CD4-positive, alpha-beta memory T cell (primary cell): ENCODE measurements around the gene TTF1. TPM values are rescaled to one million over a fixed set of nuclear protein-coding genes. Genes with fewer than 3 reads are reported as not detected.
A peak's percentile ranks its signal among the peaks of the same experiment; 100 is the strongest.

Experiments used
- CTCF ChIA-PET: fragments of 350-600 bp; sonication (Branson Sonifier 250); formaldehyde crosslinking; loops from one replicate; lab custom pipeline; 2021; ENCODE audit warnings: inconsistent platforms; ENCODE audit not compliant: partially characterized antibody; lab: Charles Lee
- POLR2A ChIA-PET: fragments of 350-600 bp; sonication (Branson Sonifier 250); formaldehyde crosslinking; loops from one replicate; lab custom pipeline; 2021; ENCODE audit not compliant: partially characterized antibody; lab: Charles Lee
- DNase-seq, 5 donors: peaks; one replicate each; pipeline versions ENCODE4 v3.0.0 to v3.0.0-alpha.2; 2020 to 2022; ENCODE audit warnings: mixed read lengths in 1 of 5
- H3K27ac ChIP-seq: one replicate; pipeline ENCODE4 v1.7.0; 2013; ENCODE audit warnings: low read depth, low read length
- H3K27me3 ChIP-seq: 2 replicates; pipeline ENCODE4 v1.7.0; 2013; ENCODE audit warnings: mild to moderate bottlenecking, low read length, moderate library complexity; ENCODE audit not compliant: insufficient read depth
- H3K36me3 ChIP-seq: 2 replicates; pipeline ENCODE4 v1.7.0; 2013; ENCODE audit warnings: mild to moderate bottlenecking, low read length, moderate library complexity; ENCODE audit not compliant: insufficient read depth
- H3K4me1 ChIP-seq: 2 replicates; pipeline ENCODE4 v1.7.0; 2013; ENCODE audit warnings: mild to moderate bottlenecking, low read length, moderate library complexity; ENCODE audit not compliant: insufficient read depth
- H3K4me3 ChIP-seq, 2 donors: one replicate each; pipeline ENCODE4 v1.7.0; 2013; ENCODE audit warnings: low read length in 2 of 2, mild to moderate bottlenecking in 1 of 2
- H3K9me3 ChIP-seq, 2 donors: one replicate each; pipeline ENCODE4 v1.7.0; 2013; ENCODE audit warnings: low read length in 2 of 2, control low read depth in 1 of 2; ENCODE audit not compliant: control insufficient read depth in 1 of 2
- H3K27ac Mint-ChIP-seq, 7 donors: one replicate each; pipeline ENCODE4 v1.8.0; 2020 to 2021; ENCODE audit warnings: mixed read lengths in 7 of 7, mild to moderate bottlenecking in 6 of 7, inconsistent platforms in 3 of 7, moderate library complexity in 3 of 7
- H3K27me3 Mint-ChIP-seq, 2 donors: one replicate each; pipeline ENCODE4 v1.8.0; 2020 to 2021; ENCODE audit warnings: mixed read lengths in 2 of 2
- H3K36me3 Mint-ChIP-seq, 2 donors: one replicate each; pipeline ENCODE4 v1.8.0; 2020 to 2021; ENCODE audit warnings: mixed read lengths in 2 of 2, inconsistent platforms in 1 of 2, mild to moderate bottlenecking in 1 of 2
- H3K4me1 Mint-ChIP-seq, 4 donors: one replicate each; pipeline ENCODE4 v1.8.0; 2020 to 2021; ENCODE audit warnings: mixed read lengths in 4 of 4, mild to moderate bottlenecking in 1 of 4
- H3K4me3 Mint-ChIP-seq, 8 donors: one replicate each; pipeline ENCODE4 v1.8.0; 2020 to 2021; ENCODE audit warnings: mixed read lengths in 8 of 8, mild to moderate bottlenecking in 7 of 8, moderate library complexity in 6 of 8, inconsistent platforms in 3 of 8
- H3K9me3 Mint-ChIP-seq, 8 donors: one replicate each; pipeline ENCODE4 v1.8.0; 2020 to 2021; ENCODE audit warnings: mixed read lengths in 8 of 8, mild to moderate bottlenecking in 5 of 8, inconsistent platforms in 3 of 8, moderate library complexity in 1 of 8
- intact Hi-C: fragments of 100-400 bp; cut with micrococcal nuclease; formaldehyde crosslinking; loops from one replicate; pipeline ENCODE4 v1.15.1; 2023
- polyA plus RNA-seq, 2 donors: library from polyadenylated mRNA; unstranded; fragments of 300-500 nt; fragmentation: Illumina TruSeq; gene quantifications; one replicate each; pipeline ENCODE4 v1.2.3, GENCODE V29; 2021
- total RNA-seq, 2 experiments: library from RNA; stranded (reverse); gene quantifications; one replicate each; pipeline ENCODE4 v1.2.3, GENCODE V29; 2021

Gene TTF1
- total and polyA plus RNA-seq, 4 experiments from 2014 or later = 5.8 to 22.2 (median 15.7) TPM

- ChIA-PET POLR2A (interaction anchor here (0.6 to 2.3 kb wide), 22 partner anchors 9 to 1810 kb away, joined by 3 to 15 read pairs (median 4); partner anchors contain the start of genes DDX31, GTF3C4, GTF3C5 and RNU6ATAC), CTCF (interaction anchor here (1.2 to 1.8 kb wide), 4 partner anchors 57 to 115 kb away, joined by 3 to 4 read pairs (median 3); no protein-coding TSS in a partner anchor)
- H3K27me3 ChIP-seq = no peaks in the 10 kb centered on the region
- peaks cover 16% of the 10 kb centered on the region for H3K36me3 ChIP-seq
- Mint-ChIP-seq H3K27me3 (no peaks in the 10 kb centered on the region), H3K9me3 (peaks cover 0 to 4% (median 0%) of the 10 kb centered on the region in 8 donors), H3K4me3 (peak within 1 kb of the TSS; percentile 91 to 95 (median 93)), H3K27ac (peak within 1 kb of the TSS; percentile 92 to 100 (median 96)), H3K36me3 (peaks cover 19 to 45% of the 10 kb centered on the region in 2 donors), H3K4me1 (peaks cover 30 to 53% (median 38%) of the 10 kb centered on the region in 4 donors)
- peak within 1 kb of the TSS; percentile 66 to 86 for H3K4me3 ChIP-seq
- peaks cover 38% of the 10 kb centered on the region for H3K4me1 ChIP-seq
- peak; percentile 89 to 93 (median 91) for DNase-seq
- peak within 1 kb of the TSS; percentile 95 for H3K27ac ChIP-seq
- intact Hi-C loops = loop anchor here (1.0 to 10.0 kb wide), 3 partner anchors 52 to 960 kb away; partner anchors contain the start of genes PRRC2B and TTF1
- no peaks in the 10 kb centered on the region for H3K9me3 ChIP-seq
Measured at GRCh38 chr9:132354637-132355355, 51.8 kb downstream of the TTF1 start, which contains the start of gene SETX. TSS of gene SETX (minus strand) at chr9:132354986. CDS start at chr9:132349428, 5,558 bp downstream.

- Mint-ChIP-seq H3K9me3 (peaks cover 0 to 4% (median 0%) of the 10 kb centered on the region in 8 donors), H3K4me1 (peaks cover 39 to 69% (median 50%) of the 10 kb centered on the region in 4 donors), H3K4me3 (peak overlapping the region; percentile 65 to 93 (median 92)), H3K27me3 (no peaks in the 10 kb centered on the region), H3K27ac (peak overlapping the region; percentile 84 to 96 (median 92)), H3K36me3 (peaks cover 33 to 65% of the 10 kb centered on the region in 2 donors)
- Histone ChIP-seq H3K9me3 (no peaks in the 10 kb centered on the region), H3K27ac (peak overlapping the region; percentile 95), H3K27me3 (no peaks in the 10 kb centered on the region), H3K4me3 (peak overlapping the region in 1 of 2 donors; percentile 42), H3K4me1 (peaks cover 55% of the 10 kb centered on the region), H3K36me3 (peaks cover 38% of the 10 kb centered on the region)
- ChIA-PET CTCF (interaction anchor here (0.6 to 1.7 kb wide), 2 partner anchors 25 to 83 kb away, joined by 3 to 5 read pairs; no protein-coding TSS in a partner anchor), POLR2A (interaction anchor here (0.7 to 1.7 kb wide), 9 partner anchors 11 to 1226 kb away, joined by 3 to 5 read pairs (median 3); partner anchors contain the start of genes CFAP77, DDX31 and NUP214)
- DNase-seq = peak in 1 of 5 donors; percentile 11
- intact Hi-C loops = loop anchor here (10.0 kb wide), 1 partner anchor 957 kb away; the partner anchor contains the start of gene PRRC2B
Measured at GRCh38 chr9:132351404-132352045, 55.1 kb downstream of the TTF1 start.

- H3K9me3 Mint-ChIP-seq = peaks cover 0 to 4% (median 0%) of the 10 kb centered on the region in 8 donors
- no peaks in the 10 kb centered on the region for H3K27me3 Mint-ChIP-seq
- Histone ChIP-seq H3K4me1 (peaks cover 55% of the 10 kb centered on the region), H3K4me3 (peak overlapping the region in 1 of 2 donors; percentile 42), H3K36me3 (peaks cover 44% of the 10 kb centered on the region), H3K27ac (peak overlapping the region; percentile 95), H3K27me3 (no peaks in the 10 kb centered on the region), H3K9me3 (no peaks in the 10 kb centered on the region)
- H3K4me3 Mint-ChIP-seq = peak overlapping the region; percentile 65 to 93 (median 88)
- intact Hi-C loops = loop anchor here (10.0 kb wide), 1 partner anchor 956 kb away; the partner anchor contains the start of gene PRRC2B
- H3K27ac Mint-ChIP-seq = peak overlapping the region; percentile 84 to 96 (median 92)
- peaks cover 39 to 71% of the 10 kb centered on the region in 2 donors for H3K36me3 Mint-ChIP-seq
- H3K4me1 Mint-ChIP-seq = peaks cover 39 to 69% (median 49%) of the 10 kb centered on the region in 4 donors
- ChIA-PET CTCF (interaction anchor here (0.6 to 1.7 kb wide), 2 partner anchors 25 to 83 kb away, joined by 3 to 5 read pairs; no protein-coding TSS in a partner anchor), POLR2A (interaction anchor here (0.7 to 1.7 kb wide), 10 partner anchors 10 to 1226 kb away, joined by 3 to 4 read pairs (median 3); partner anchors contain the start of genes CFAP77, DDX31 and NUP214)
- peak; percentile 58 to 67 (median 64) for DNase-seq
Measured at GRCh38 chr9:132350861-132351315, 55.8 kb downstream of the TTF1 start.

DNA sequence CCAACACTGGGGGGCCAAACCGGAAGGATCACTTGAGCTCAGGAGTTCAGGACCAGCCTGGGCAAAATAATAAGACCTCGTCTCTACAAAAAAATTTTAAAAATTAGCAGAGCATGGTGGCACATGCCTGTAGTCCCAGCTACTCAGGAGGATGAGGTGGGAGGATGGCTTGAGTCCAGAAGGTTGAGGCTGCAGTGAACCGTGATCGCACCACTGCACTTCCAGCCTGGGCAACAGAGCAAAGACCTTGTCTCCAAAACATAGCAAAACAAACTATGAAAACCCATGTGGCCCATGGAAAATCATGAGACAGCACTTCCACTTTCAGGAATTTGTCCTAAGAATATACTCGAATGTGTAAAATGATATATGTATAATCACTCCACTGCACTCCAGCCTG, 58.0 kb downstream of the TTF1 start:
- Mint-ChIP-seq H3K36me3 (peaks cover 46 to 71% of the 10 kb centered on the region in 2 donors), H3K4me1 (peaks cover 33 to 53% (median 43%) of the 10 kb centered on the region in 4 donors), H3K27me3 (no peaks in the 10 kb centered on the region), H3K4me3 (peak overlapping the region in 3 of 8 donors; percentile 13 to 48 (median 39)), H3K27ac (peak overlapping the region; percentile 56 to 96 (median 87)), H3K9me3 (no peaks in the 10 kb centered on the region)
- peaks cover 52% of the 10 kb centered on the region for H3K4me1 ChIP-seq
- H3K4me3 ChIP-seq = no peak overlapping the region
- CTCF ChIA-PET = no interaction called here
- no peak for DNase-seq
- intact Hi-C loops = no loop called here
- no peak overlapping the region for H3K27ac ChIP-seq
- no peaks in the 10 kb centered on the region for H3K9me3 ChIP-seq
- POLR2A ChIA-PET = interaction anchor here (0.6 to 1.6 kb wide), 2 partner anchors 19 to 907 kb away, joined by 3 to 5 read pairs; no protein-coding TSS in a partner anchor
- no peaks in the 10 kb centered on the region for H3K27me3 ChIP-seq
- H3K36me3 ChIP-seq = peaks cover 66% of the 10 kb centered on the region

DNA sequence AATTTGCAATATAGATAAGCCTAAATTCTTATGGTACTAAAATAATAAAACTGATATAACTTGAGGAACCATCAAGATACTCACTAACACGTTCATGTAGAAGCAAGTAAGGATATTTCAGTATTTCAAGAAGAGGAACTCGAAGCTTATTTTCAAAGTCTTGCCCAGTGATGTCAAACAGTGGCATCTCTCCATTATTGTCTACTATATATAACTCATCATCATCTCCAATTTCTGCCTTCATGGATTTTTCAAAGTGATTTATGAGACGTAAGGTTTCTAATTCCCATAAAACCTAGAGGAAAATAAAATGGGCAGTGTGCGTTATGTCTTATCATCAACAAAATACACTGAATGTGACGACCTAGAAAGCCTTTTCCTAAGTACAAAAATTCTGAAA, 60.5 kb downstream of the TTF1 start:
- Histone ChIP-seq H3K9me3 (no peaks in the 10 kb centered on the region), H3K27me3 (no peaks in the 10 kb centered on the region), H3K4me3 (no peak overlapping the region), H3K27ac (no peak overlapping the region), H3K4me1 (peaks cover 27% of the 10 kb centered on the region), H3K36me3 (peaks cover 78% of the 10 kb centered on the region)
- Mint-ChIP-seq H3K4me1 (peaks cover 10 to 34% (median 26%) of the 10 kb centered on the region in 4 donors), H3K9me3 (no peaks in the 10 kb centered on the region), H3K27me3 (no peaks in the 10 kb centered on the region), H3K4me3 (no peak overlapping the region), H3K27ac (no peak overlapping the region), H3K36me3 (peaks cover 49 to 70% of the 10 kb centered on the region in 2 donors)
- intact Hi-C loops = no loop called here
- no peak for DNase-seq
- CTCF ChIA-PET = no interaction called here
- POLR2A ChIA-PET = interaction anchor here (1.0 kb wide), 1 partner anchor 8 kb away, joined by 3 read pairs; the partner anchor contains the start of gene SETX

- DNase-seq = no peak
- Mint-ChIP-seq H3K4me1 (peaks cover 8 to 20% (median 11%) of the 10 kb centered on the region in 4 donors), H3K27ac (peak overlapping the region in 3 of 7 donors; percentile 7 to 47 (median 17)), H3K4me3 (no peak overlapping the region), H3K27me3 (no peaks in the 10 kb centered on the region), H3K36me3 (peaks cover 57 to 77% of the 10 kb centered on the region in 2 donors), H3K9me3 (no peaks in the 10 kb centered on the region)
- Histone ChIP-seq H3K4me1 (no peaks in the 10 kb centered on the region), H3K27ac (no peak overlapping the region), H3K9me3 (no peaks in the 10 kb centered on the region), H3K27me3 (no peaks in the 10 kb centered on the region), H3K4me3 (no peak overlapping the region), H3K36me3 (peaks cover 76% of the 10 kb centered on the region)
- CTCF ChIA-PET = no interaction called here
- POLR2A ChIA-PET = interaction anchor here (0.6 to 0.8 kb wide), 2 partner anchors 10 to 12 kb away, joined by 3 read pairs; no protein-coding TSS in a partner anchor
- intact Hi-C loops = no loop called here
Measured at GRCh38 chr9:132341177-132341840, 65.3 kb downstream of the TTF1 start.
